ENCODE results near the gene SLC2A4.

SLC2A4 gene

GRCh38 chr17:7280519-7281073 lies 922 bp upstream of the SLC2A4 start:
- DNase-seq = peak; percentile 77

GRCh38 chr17:7281953-7282751 lies 634 bp downstream of the SLC2A4 start:
- DNase-seq = no peak

- DNase-seq = no peak
These were observed 1.3 kb downstream of the SLC2A4 start for GRCh38 chr17:7282752-7283321.

- no peak for DNase-seq
These were observed 2.1 kb downstream of the SLC2A4 start for GRCh38 chr17:7283471-7284216.

GRCh38 chr17:7284911-7285310 lies 3.4 kb downstream of the SLC2A4 start:
- no peak for DNase-seq

- DNase-seq = no peak
These were observed 4.2 kb downstream of the SLC2A4 start for GRCh38 chr17:7285679-7286078.

GRCh38 chr17:7289256-7290032 lies 7.9 kb downstream of the SLC2A4 start:
- no peak for DNase-seq

- no peak for DNase-seq
These were observed 8.6 kb downstream of the SLC2A4 start for GRCh38 chr17:7290166-7290565.

- DNase-seq = no peak
These were observed 9.2 kb downstream of the SLC2A4 start for GRCh38 chr17:7290685-7291084.

- DNase-seq = no peak
These were observed 10.7 kb downstream of the SLC2A4 start for GRCh38 chr17:7292194-7292593.

- no peak for DNase-seq
These were observed 11.2 kb downstream of the SLC2A4 start for GRCh38 chr17:7292729-7293128.

GRCh38 chr17:7293159-7293558 lies 11.6 kb downstream of the SLC2A4 start:
- no peak for DNase-seq

- DNase-seq = no peak
These were observed 12.5 kb downstream of the SLC2A4 start for GRCh38 chr17:7293816-7294613.

GRCh38 chr17:7294614-7295153 lies 13.2 kb downstream of the SLC2A4 start, which contains the start of gene YBX2:
TSS of gene YBX2 (minus strand) at chr17:7294639. CDS start at chr17:7294500, 139 bp downstream.
- peak; percentile 58 for DNase-seq

- no peak for DNase-seq
These were observed 14.0 kb downstream of the SLC2A4 start for GRCh38 chr17:7295230-7296180.

GRCh38 chr17:7296189-7296861 lies 14.8 kb downstream of the SLC2A4 start:
- peak; percentile 86 for DNase-seq

- no peak for DNase-seq
These were observed 22.7 kb downstream of the SLC2A4 start for GRCh38 chr17:7304179-7304578.

GRCh38 chr17:7306911-7307685 lies 25.6 kb downstream of the SLC2A4 start, which contains the start of gene EIF5A:
TSS of gene EIF5A (plus strand) at chr17:7307628. CDS start at chr17:7309636, 2,008 bp downstream.
- peak; percentile 100 for DNase-seq
